Activated naive CD4-positive, alpha-beta T cell treated with anti-CD3 and anti-CD28 coated beads, Interleukin-2, amount 50 U/mL, for 16 hours (primary cell): ENCODE results near the gene CALM3.
"Not testable (repeated sequence)": the region's sequence is repeated elsewhere in the genome, so short reads cannot be mapped to it uniquely, and the experiment has no call there.

Experiments
- DNase-seq: peaks from one replicate; pipeline ENCODE4 v3.0.0-alpha.2; 2020

The CALM3 gene

DNA sequence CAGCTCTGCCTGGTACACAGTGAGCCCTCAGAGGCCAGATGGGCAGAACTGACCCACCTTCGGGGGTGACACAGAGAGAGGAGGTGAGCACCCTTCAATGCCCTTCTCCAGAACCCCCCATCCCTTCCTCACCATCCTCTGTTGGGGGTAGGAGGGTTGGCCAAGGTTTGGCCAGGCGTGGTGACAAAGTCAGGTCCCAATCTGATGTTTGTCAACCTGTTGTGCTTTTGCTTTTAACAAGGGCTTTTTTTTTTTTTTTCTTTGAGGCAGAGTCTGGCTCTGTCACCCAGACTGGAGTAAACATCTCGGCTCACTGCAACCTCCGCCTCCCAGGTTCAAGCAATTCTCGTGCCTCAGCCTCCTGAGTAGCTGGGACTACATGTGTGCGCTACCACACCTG is 16.5 kb downstream of the CALM3 start:
- DNase-seq: no peak

DNA sequence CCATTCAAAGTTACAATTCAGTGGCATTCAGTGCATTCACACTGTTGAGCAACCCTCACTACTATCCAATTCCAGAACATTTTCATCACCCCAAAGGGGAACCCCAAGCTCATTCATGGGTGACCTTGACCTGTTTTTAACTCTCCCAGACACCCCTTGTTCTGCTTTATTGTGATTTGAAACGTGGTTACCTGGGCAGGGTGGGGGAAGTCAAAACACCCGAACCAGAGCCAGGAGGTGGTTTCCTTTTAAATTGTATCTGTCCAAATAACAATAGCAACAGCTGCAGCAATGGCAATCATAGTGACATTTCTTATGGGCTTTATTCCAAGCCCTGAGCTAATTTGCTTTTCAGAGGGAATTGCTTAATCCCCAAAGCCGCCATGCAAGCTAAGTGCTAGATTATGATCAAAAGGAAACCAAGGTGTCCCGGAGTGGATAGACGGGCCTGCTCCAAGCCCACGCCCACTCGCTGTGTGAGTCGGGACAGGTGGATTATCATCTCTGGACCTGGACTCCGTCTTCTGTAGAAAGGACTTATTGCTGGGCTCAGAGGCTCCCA is 17.6 kb downstream of the CALM3 start:
- DNase-seq: no peak

DNA sequence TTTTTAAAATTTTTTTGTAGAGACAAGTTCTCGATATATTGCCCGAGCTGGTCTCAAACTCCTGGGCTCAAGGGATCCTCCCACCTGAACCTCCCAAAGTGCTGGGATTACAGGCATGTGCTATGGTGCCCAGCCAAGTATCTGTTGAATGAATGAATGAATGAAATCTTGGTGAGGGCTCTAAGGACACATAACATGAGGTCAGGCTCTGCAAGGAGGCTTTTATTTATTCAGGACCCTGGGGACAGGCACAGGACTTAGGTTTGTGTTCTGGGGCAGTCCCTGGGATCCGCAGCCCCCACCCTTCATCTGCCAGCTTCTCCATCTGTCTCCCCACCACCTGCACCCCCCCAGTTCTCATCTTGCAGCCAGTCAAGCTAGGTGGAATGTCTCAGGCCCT is 19.1 kb downstream of the CALM3 start:
- DNase-seq: no peak

DNA sequence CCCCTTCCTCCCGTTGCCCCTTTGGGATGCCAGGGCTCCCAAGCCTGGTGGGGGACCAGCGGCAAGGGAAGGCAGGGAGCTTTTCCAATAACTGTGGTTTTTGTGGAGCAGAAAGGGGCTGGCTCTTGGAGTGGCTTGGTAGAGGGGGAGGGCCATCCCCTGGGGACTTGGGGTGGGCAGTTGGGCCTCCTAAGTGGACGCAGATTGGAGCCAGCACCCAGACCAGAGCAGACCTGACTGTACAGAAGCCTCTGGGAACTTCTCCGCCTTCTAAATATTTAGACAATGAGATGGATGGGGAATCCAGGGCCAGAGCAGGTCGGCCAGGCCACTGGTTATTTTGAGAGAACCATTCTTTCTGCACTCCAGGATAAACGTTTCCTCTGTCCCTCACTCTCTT is 19.6 kb downstream of the CALM3 start:
- DNase-seq: no peak

DNA sequence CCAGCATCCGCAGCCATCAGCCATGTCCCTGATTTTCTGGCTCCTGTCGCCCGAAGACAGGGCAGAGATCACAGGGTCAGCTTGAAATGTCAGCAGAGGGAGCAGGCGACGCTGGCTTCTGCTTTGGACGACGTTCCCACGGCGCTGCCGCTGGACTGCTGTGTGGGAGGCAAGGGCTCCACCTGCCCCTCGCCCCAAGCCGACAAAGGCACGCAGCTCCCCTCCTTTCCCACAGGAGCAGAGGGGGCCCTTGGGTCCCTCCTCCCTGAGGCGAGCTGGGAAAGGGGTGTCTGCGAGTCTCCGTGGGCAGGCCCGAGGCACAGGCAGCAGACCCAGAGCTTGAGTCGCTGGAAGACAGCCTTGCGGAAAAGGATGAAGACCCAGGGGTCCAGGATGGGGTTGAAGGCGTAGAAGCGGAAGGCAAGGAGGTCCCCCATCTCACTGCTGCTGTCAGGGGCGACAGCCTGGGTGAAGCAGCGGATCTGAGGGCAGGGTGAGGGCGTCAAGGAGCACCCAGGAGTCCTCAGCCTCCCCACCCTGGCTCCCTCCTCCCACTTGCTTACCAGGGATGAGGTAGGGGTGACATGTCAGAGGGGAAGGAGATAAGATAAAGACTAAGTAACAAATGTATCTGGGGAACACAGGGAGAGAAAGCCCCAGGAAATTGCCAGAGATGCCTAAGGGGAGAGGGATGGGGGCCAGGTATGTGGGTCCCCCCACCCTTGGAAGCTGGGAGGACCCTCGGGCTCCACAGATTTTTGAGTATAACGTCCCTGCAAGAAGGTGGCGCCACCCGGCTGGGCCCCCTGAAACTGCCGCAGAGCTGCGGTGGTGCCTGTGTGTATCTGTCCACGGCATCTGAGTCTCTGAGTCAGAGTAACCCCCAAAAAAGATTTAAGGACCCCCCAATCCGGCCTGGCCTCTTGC is 20.3 kb downstream of the CALM3 start:
- DNase-seq: no peak

DNA sequence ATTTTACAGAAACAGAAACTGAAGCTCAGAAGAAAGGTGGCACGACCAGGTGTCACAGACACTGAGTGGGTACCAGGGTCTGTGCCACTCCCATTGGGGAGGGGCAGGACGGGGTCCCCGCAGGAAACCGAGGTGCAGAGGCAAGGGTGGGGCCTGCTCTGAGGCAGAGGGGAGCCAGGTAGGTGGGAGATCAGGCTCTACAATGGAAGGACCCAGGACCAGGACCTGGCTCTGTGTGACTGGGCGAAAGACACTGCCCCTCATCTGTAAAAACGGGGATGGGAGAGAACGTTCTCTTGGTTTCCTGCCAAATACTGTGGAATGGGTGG is 21.0 kb downstream of the CALM3 start:
- DNase-seq: no peak

DNA sequence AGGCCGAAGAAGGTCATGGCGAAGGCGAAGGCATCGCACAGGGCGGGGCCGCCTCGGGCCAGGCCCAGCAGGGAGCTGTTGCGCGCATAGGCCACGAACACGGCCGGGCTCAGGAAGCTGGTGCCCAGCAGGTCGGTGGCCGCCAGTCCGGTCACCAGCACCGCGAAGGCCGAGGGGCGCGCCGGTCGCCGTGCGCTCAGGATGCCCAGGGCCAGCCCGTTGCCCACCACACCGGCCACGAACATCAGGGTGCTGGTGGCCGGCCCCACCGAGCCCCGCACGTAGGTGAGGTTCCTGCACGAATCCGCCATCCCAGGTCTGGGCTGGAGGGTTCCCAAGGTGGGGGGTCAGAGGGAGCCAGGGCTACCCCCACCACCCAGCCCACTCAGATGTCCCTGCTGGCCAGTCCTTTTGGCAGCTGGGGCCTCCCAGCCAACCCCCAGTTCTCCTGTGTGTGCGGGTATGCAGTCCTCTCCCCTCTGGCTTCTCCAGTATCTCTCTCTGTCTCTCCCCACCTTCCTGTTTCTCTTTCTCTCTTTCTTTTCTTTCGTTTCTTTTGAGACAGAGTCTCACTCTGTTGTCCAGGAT is 22.9 kb downstream of the CALM3 start:
- DNase-seq: no peak

DNA sequence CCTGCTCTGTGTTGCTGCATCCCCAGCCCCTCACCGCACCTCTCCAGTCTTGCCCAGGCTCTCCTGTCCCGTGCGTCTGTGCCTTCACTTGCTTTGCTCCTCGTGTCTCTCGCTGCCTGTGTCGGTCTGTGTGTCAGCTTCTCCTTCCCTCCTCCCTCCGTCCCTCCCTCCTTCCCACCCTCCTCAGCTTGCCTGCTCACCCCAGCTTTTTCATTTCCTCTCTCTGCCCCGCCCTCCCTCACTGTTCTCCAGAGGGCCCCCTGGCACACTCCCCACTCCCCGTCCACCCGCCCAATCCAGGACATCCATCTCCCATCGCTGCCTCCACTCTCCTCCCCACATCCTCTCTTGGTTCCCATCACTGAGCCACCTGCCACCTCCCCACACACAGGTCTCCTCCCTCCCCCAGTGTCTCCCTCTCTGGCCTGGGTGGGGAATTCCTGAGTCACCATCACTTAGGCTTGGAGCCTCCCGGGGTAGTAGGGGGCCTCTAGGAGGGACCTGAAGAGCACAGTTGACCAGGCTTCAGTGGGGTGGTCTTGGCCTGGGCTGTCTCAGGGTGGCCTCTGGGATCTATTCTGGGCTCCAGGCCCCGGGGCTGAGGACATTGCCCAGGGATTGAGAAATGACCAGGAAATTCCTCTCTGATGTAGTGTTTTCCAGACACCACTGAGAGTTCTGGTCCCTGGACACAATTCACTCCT is 24.0 kb downstream of the CALM3 start, which contains the start of gene PTGIR:
Gene PTGIR (minus strand): TSS at position 132 of the 704 bp plus-strand sequence. CDS start 864 bp downstream, outside the sequence.
- DNase-seq: no peak

DNA sequence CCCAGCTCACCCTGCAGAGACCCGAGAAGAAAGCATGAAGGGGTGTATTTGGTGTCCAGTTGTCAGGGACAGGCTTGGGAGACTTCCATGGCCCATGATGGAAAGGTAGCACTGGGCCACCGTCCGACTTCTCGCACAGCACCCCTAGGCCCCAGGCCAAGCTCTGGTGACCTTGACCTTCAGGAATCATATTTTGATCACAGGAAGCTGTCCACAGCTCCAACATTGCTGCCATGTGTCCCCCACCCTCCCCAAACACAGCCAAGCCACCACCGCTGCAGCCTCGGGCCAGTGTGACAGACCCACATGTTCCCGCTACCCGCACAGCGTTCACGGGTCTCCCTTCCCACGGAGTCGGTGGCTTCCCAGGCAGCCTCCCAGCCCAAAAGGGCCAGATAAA is 24.6 kb downstream of the CALM3 start:
- DNase-seq: no peak

DNA sequence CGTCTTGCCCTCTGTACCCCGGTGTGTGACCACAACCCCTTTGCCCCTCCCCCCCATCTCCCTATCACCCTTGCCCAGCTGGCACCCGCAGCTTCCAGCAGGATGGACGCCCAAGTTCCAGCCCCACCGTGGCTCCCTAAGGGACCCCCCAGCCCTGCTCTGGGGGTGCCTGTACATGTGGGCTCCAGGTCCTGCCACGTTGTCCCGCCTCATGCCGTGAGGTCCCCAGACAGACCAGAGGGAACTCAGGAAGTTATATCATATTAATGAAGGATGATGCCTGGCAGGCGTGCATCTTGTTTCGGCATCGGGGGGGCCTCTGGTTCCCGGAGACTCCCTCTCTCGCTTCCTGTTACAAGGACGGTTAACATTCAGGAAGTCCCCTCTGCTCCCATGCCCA is 25.3 kb downstream of the CALM3 start:
- DNase-seq: no peak

DNA sequence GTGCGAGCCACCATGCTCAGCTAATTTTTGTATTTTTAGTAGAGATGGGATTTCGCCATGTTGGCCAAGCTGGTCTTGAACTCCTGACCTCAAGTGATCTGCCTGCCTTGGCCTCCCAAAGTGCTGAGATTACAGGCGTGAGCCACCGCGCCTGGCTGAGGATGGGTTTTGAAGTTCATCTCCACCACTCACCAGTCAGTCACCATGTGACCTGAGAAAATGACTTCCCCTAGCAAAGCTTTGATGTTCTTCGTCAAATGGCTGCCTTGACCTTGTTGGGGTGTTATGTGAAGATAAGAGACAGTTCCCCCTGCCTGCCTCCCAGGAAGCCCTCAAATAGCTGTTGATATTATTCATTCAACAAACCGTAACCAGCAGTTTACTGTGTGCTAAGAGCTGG is 27.8 kb downstream of the CALM3 start:
- not testable (repeated sequence) for DNase-seq

DNA sequence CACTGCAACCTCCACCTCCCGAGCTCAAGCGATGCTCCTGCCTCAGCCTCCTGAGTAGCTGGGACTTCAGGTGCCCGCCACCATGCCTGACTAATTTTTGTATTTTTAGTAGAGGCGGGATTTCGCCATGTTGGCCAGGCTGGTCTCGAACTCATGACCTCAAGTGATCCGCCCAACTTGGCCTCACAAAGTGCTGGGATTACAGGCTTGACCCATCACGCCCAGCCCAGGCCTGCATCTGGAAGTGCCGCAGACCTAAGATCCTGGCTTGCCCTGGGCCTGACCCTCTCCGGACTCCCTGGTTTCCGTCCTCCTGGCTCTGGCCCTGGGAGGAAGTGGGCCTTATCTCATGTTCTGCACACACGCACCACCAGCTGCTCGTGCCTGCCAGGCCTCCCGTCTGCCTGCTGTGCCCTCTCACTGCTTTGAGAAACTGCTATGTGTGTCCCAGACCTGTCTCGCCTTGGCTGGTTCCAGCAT is 28.5 kb downstream of the CALM3 start:
- DNase-seq: no peak

DNA sequence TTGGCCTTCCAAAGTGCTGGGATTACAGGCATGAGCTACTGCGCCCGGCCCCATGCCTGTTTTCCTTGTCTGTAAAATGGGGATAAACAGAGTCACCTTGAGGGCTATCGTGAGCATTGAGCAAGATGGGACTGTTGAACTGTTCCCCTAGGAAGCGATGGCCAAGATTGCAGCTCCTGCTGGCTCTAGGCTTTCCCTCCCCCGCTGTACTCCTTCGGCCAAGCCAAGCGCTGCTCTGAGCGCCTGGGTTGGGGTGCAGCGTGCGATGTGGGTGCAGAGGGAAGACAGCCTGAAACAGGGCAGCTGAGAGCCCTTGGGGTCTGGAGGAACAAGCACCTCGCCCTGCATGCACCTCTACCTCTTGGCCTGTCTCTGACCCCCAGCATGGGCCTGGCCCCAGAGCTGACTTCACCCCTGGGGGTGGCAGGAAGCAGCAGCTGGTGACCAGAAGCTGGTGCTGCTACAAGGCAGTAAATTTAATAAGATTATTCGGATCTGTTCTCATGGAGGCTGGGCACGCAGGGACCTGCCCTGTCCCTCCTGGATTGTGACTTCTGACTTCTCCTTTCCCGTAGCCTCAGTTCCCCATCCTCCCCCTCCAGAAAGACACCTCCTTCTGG is 29.6 kb downstream of the CALM3 start:
- DNase-seq: no peak

DNA sequence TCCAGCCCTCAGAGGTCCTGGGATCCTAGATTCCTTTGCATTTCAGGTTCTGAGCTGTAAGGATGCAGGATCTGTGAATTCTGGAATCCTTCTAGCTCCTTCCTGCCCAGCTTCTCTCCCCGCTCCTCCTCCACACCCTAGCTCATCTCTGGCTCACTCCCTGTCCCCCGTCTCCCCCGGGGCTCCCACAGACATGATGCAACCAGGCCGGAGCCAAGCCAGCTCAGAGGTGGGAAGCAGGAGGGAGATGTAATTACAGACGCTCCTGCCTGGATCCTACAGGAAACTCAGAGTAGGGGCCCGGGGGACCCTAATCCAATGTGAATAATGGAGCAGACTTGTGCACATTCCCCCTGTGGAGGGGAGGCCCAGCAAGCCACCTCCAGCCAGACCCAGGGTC is 30.4 kb downstream of the CALM3 start:
- no peak for DNase-seq

DNA sequence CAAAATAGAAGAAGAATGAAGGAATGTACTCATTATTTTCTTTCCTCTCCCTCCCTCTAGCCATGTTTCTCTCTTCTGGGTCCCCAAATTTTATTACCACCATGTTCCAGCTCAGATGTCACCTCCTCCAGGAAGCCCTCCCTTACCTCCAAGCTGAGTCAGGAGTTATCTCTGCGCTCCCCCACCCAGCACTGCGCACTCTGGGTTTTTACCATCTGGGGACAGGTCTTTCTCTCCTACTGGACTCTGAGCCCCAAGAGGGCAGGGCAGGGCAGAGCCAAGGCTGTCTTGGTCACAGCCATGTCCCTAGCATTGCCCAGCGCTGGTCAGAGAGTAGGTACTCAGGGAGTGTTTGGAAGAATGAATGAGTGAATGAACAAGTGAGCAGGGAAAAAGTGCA is 32.0 kb downstream of the CALM3 start:
- DNase-seq: no peak

DNA sequence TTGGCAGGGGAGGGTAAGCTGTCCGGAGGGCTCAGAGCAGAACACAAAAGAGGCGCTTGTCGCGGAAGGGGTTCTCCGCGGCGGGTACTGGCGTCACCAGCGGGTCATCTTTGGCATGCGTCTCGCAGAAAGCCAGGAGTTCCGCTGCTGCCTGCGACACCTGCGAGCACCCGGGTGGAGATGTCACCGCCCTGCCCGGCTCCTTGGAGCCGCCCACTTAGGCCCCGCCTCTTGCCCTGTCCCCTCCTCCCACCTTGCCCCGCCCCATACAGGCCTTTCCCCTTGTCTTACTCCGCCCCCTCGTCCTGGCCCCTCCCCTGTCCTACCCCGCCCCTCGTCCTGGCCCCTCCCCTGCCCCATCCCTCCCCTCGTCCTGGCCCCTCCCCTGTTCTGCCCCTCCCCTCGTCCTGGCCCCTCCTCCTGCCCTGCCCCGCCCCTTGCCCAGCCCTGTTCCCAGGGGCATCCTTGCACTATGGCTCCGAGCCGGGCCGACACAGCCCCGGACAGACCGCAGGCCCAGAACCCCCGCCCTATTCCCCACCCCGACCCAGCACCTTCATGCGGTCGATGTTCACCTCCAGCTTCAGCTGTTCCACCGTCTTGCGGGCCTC is 33.0 kb downstream of the CALM3 start:
- DNase-seq: peak; percentile 93

DNA sequence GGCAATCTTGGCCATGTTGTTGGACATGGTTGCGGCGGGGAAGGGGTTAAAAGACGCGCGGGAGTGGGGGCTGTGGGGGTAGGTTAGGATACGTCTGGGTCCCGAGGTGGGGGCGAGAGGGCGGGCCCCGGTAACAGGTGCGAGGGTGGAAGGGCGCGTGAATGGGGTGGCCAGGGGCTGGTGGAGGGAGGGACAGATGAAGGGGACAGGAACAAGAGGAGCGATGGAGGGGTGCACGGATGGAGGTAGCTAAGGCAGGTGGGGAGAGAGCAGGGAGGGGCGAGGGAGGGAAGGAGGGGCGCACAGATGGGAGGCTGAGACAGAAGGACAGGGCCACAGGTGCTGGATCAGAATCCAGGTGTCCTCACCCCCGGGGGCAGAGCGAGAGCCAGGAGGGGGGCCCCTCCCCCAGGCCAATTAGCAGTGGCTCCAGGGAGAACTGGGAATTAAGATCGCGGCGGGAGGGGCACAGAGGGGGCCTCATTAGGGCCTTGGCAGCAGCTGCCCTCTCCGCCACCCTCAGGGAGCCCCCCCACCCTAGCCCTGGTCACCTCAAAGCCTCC is 33.6 kb downstream of the CALM3 start:
- no peak for DNase-seq

DNA sequence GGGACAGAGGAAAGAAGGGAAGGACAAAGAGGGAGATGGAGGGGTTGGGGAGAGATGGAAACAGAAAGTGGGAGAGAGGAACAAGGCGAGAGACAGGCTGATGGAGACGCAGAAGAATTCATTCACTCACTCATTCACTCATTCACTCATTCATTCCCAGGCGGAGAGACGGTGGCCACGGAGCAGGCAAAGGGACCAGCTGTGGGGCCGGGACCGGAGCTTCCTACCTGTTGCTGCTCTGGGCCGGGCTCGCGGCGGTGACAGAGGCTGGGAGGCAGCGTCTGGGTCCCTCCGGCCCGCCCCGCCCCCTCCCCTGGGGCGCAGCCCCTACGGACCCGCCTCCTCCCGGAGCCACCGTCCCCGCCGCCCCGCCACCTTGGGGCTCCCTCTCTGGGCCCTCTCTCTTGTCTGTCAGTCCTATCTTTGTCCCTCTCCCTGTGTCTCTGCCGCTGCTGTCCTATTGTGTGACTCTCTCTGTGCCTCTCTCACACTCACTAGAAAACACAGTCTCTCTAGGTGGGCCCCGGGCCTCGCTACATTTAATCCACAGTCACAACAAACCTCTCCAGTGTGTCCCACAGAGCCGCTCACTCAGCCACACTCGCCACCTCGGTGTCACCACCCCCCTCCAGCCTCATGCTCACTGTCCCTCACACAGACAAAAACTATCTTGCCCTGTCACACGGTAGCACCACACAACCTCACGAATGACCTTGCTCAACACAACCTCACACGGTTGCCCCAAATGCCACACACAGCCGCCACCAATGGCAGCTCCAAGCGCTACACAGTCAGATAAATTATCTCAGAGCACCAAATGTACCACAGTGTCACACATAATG is 35.0 kb downstream of the CALM3 start, which contains the start of gene GNG8:
Gene GNG8 (minus strand): TSS at position 283 of the 842 bp plus-strand sequence. CDS start 1,520 bp downstream, outside the sequence.
- no peak for DNase-seq

DNA sequence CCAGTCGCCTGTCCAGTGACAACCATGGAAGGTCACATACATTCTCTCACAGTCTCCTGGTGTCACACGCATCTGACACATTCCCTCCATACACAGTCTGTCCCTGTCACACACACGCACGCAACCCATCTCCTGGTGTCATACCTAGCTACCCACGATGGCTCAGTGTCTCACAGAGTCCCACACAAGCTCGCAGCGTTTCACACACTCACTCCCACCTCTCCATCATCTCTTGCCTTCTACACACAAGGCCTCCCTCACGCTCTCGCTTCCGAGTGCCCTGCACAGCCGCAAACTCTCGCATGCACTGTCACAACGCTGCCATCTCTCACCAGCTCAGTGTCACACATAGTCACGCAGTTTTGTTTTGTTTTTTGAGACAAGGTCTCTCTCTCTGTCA is 36.1 kb downstream of the CALM3 start:
- DNase-seq: no peak

DNA sequence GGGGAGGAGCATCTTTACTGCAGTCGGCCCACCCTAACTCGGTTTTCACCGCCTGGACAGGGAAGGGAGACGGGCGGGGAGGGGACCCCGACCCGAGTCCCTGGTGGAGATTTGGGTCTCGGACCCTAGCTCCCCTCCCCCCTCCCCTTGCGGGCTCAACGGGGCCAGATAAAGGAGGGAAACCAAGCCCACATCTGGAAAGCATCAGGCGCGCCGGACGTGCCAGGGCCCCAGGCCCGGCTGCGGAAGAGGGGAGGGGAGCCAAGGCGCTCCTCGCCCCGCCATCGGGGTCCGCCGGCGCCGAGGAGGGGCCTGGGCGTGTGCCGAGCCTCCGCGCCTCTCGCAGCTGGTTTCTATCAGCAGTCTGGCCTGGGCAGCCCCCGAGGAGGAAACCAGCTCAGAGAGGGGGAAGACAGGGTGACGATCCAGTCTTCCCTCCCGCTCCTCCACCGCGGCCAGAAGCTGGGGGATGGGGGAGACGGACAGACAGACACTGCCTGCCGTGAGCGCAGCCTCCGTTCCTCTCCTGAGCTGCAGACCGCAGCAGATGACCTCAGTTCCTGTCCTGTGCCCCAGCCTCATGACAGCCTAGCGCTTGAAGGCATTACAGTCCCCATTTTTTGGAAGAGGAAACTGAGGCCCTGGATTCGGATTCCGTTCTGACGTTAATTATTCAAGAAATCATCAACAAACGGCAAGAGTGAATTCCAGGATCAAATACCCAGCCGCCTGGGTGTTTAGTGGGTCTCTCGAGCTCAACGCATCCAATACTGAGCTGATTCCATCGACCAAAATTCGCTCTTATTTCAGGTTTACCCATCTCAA is 38.4 kb downstream of the CALM3 start:
- no peak for DNase-seq
